ENCODE measurements around the gene PROM2. TPM values are rescaled to one million over a fixed set of nuclear protein-coding genes. Genes with fewer than 3 reads are reported as not detected.

The PROM2 gene
- total and polyA plus RNA-seq, 2 donors from 2014 or later: 55.6 to 65.6 TPM

- Histone ChIP-seq H3K27me3 (ENCODE audit: control insufficient read depth, insufficient read depth, low read length) (no peaks in the 10 kb centered on the region), H3K9me3 (ENCODE audit: control insufficient read depth in 2 of 3, insufficient read depth in 1 of 3, low read length in 3 of 3) (no peaks in the 10 kb centered on the region), H3K4me1 (ENCODE audit: control insufficient read depth in 2 of 3, insufficient read depth in 2 of 3, low read depth in 1 of 3, low read length in 3 of 3) (peaks cover 0 to 16% (median 0%) of the 10 kb centered on the region in 3 donors), H3K36me3 (ENCODE audit: control insufficient read depth in 2 of 3, insufficient read depth in 3 of 3, low read length in 3 of 3) (peaks cover 0 to 8% (median 0%) of the 10 kb centered on the region in 3 donors), H3K4me3 (ENCODE audit: low read length in 3 of 3) (no peak overlapping the region), H3K9ac (ENCODE audit: low read length in 3 of 3) (no peak overlapping the region), H3K27ac (ENCODE audit: low read depth in 2 of 2, low read length in 2 of 2) (no peak overlapping the region)
- DNase-seq (peak in 1 of 5 donors; percentile 58), FAIRE-seq (no peak)
- no peak for TF ChIP-seq CTCF (IDR thresholded peaks at IDR 0.05; ENCODE audit: borderline replicate concordance, extremely low read depth, insufficient read depth)
- intact Hi-C loops (cut with DNase I): no loop called here
These were observed 4.5 kb downstream of the PROM2 start for GRCh38 chr2:95278637-95279225.

- no peaks in the 10 kb centered on the region for H3K27me3 ChIP-seq (ENCODE audit: control insufficient read depth, insufficient read depth, low read length)
- no peak overlapping the region for H3K9ac ChIP-seq (ENCODE audit: low read length in 3 of 3)
- TF ChIP-seq CTCF (IDR thresholded peaks at IDR 0.05; ENCODE audit: borderline replicate concordance, extremely low read depth, insufficient read depth): no peak
- no peak overlapping the region for H3K27ac ChIP-seq (ENCODE audit: low read depth in 2 of 2, low read length in 2 of 2)
- intact Hi-C loops (cut with DNase I): no loop called here
- no peak overlapping the region for H3K4me3 ChIP-seq (ENCODE audit: low read length in 3 of 3)
- H3K9me3 ChIP-seq (ENCODE audit: control insufficient read depth in 2 of 3, insufficient read depth in 1 of 3, low read length in 3 of 3): no peaks in the 10 kb centered on the region
- FAIRE-seq: no peak
- peak in 1 of 5 donors; percentile 61 for DNase-seq
- H3K4me1 ChIP-seq (ENCODE audit: control insufficient read depth in 2 of 3, insufficient read depth in 2 of 3, low read depth in 1 of 3, low read length in 3 of 3): peaks cover 0 to 13% (median 0%) of the 10 kb centered on the region in 3 donors
- peaks cover 0 to 8% (median 0%) of the 10 kb centered on the region in 3 donors for H3K36me3 ChIP-seq (ENCODE audit: control insufficient read depth in 2 of 3, insufficient read depth in 3 of 3, low read length in 3 of 3)
These were observed 5.3 kb downstream of the PROM2 start for GRCh38 chr2:95279435-95280035.

- H3K4me3 ChIP-seq (ENCODE audit: low read length in 3 of 3): no peak overlapping the region
- H3K27me3 ChIP-seq (ENCODE audit: control insufficient read depth, insufficient read depth, low read length): no peaks in the 10 kb centered on the region
- peak in 1 of 5 donors; percentile 45 for DNase-seq
- TF ChIP-seq CTCF (IDR thresholded peaks at IDR 0.05; ENCODE audit: borderline replicate concordance, extremely low read depth, insufficient read depth): no peak
- H3K4me1 ChIP-seq (ENCODE audit: control insufficient read depth in 2 of 3, insufficient read depth in 2 of 3, low read depth in 1 of 3, low read length in 3 of 3): peaks cover 0 to 9% (median 0%) of the 10 kb centered on the region in 3 donors
- peaks cover 0 to 8% (median 0%) of the 10 kb centered on the region in 3 donors for H3K36me3 ChIP-seq (ENCODE audit: control insufficient read depth in 2 of 3, insufficient read depth in 3 of 3, low read length in 3 of 3)
- H3K27ac ChIP-seq (ENCODE audit: low read depth in 2 of 2, low read length in 2 of 2): no peak overlapping the region
- intact Hi-C loops (cut with DNase I): no loop called here
- no peak for FAIRE-seq
- H3K9ac ChIP-seq (ENCODE audit: low read length in 3 of 3): no peak overlapping the region
- H3K9me3 ChIP-seq (ENCODE audit: control insufficient read depth in 2 of 3, insufficient read depth in 1 of 3, low read length in 3 of 3): no peaks in the 10 kb centered on the region
These were observed 6.8 kb downstream of the PROM2 start for GRCh38 chr2:95281071-95281470.
